GM18526 (cell line): ENCODE results near the gene ZNF444.

ENCODE experiments used
- POLR2A ChIP-seq: IDR thresholded peaks from 3 replicates; pipeline ENCODE4 v1.6.1; 2011; ENCODE audit not compliant: insufficient read length; ENCODE audit errors: extremely low read depth

Gene ZNF444

GRCh38 chr19:56104423-56104822 lies 36.7 kb upstream of the ZNF444 start:
- TF ChIP-seq POLR2A, result no peak

GRCh38 chr19:56105090-56105701 lies 35.9 kb upstream of the ZNF444 start:
- no peak for TF ChIP-seq POLR2A

GRCh38 chr19:56106397-56106849 lies 34.7 kb upstream of the ZNF444 start:
- TF ChIP-seq POLR2A, result no peak

- TF ChIP-seq POLR2A, result no peak
These were observed 34.1 kb upstream of the ZNF444 start for GRCh38 chr19:56106993-56107392.

- TF ChIP-seq POLR2A, result no peak
These were observed 33.3 kb upstream of the ZNF444 start for GRCh38 chr19:56107626-56108351.

GRCh38 chr19:56108447-56109195 lies 32.5 kb upstream of the ZNF444 start:
- TF ChIP-seq POLR2A, result no peak

GRCh38 chr19:56109226-56109625 lies 31.9 kb upstream of the ZNF444 start:
- TF ChIP-seq POLR2A, result no peak

GRCh38 chr19:56110515-56111448 lies 30.3 kb upstream of the ZNF444 start:
- no peak for TF ChIP-seq POLR2A

- peak; percentile 19 for TF ChIP-seq POLR2A
These were observed 29.3 kb upstream of the ZNF444 start for GRCh38 chr19:56111601-56112312.

GRCh38 chr19:56112313-56112709 lies 28.8 kb upstream of the ZNF444 start:
- TF ChIP-seq POLR2A, result no peak

- TF ChIP-seq POLR2A, result no peak
These were observed 27.9 kb upstream of the ZNF444 start for GRCh38 chr19:56113074-56113632.

- no peak for TF ChIP-seq POLR2A
These were observed 26.9 kb upstream of the ZNF444 start for GRCh38 chr19:56114051-56114777.

GRCh38 chr19:56114778-56115110 lies 26.3 kb upstream of the ZNF444 start:
- no peak for TF ChIP-seq POLR2A
